Measurements from ENCODE around the gene ANKS1B. TPM values are rescaled to one million over a fixed set of nuclear protein-coding genes. Genes with fewer than 3 reads are reported as not detected.

Gene ANKS1B
- total and polyA plus RNA-seq, 4 donors, result 0.03 to 3.4 (median 0.53) TPM

DNA sequence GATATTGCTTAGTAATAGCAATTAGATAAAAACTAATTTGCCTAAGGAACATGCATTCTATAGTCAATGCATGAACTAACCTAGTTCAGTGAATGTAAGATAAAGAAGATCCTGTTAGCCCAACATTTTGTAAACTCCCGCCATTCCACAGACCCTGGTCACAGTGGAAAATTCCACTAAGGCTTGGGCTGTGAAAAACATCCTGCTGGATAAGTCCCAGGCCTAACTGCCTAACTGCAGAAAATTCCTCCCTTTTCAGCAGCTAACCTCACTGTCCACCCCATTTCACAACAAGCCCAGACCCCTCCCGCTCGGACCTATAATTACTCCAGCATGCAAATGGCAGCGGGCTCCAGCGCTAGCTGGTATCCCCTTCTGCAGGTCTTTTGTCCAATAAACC is 435.1 kb downstream of the ANKS1B start:
- H3K4me3 ChIP-seq (ENCODE audit: low read depth in 1 of 3, low read length in 3 of 3), result no peak overlapping the region
- DNase-seq (ENCODE audit: low spot score), result no peak
- H3K9ac ChIP-seq (ENCODE audit: low read depth in 1 of 2, low read length in 2 of 2), result no peak overlapping the region
- H3K36me3 ChIP-seq (ENCODE audit: control insufficient read depth in 4 of 4, insufficient read depth in 3 of 4, low read depth in 1 of 4, low read length in 3 of 4), result no peaks in the 10 kb centered on the region
- TF ChIP-seq TAF1 (conservative IDR thresholded peaks at IDR 0.05) (no peak), HNF4A (conservative IDR thresholded peaks at IDR 0.05) (no peak), RXRA (IDR thresholded peaks at IDR 0.05) (no peak), JUND (IDR thresholded peaks at IDR 0.05) (no peak), FOXA1 (IDR thresholded peaks at IDR 0.05) (no peak), EGR1 (IDR thresholded peaks at IDR 0.05; ENCODE audit: low read depth in 2 of 2) (no peak), HNF4G (IDR thresholded peaks at IDR 0.05) (no peak), NR2F2 (IDR thresholded peaks at IDR 0.05) (no peak), SP1 (IDR thresholded peaks at IDR 0.05) (no peak), RAD21 (IDR thresholded peaks at IDR 0.05) (no peak), GABPA (IDR thresholded peaks at IDR 0.05 in 1 of 2, conservative IDR thresholded peaks at IDR 0.05 in 1 of 2) (no peak), YY1 (IDR thresholded peaks at IDR 0.05) (no peak)
- TF ChIP-seq, protein P1, sequence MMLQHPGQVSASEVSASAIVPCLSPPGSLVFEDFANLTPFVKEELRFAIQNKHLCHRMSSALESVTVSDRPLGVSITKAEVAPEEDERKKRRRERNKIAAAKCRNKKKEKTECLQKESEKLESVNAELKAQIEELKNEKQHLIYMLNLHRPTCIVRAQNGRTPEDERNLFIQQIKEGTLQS (IDR thresholded peaks at IDR 0.05), result no peak
- TF ChIP-seq, protein P2, sequence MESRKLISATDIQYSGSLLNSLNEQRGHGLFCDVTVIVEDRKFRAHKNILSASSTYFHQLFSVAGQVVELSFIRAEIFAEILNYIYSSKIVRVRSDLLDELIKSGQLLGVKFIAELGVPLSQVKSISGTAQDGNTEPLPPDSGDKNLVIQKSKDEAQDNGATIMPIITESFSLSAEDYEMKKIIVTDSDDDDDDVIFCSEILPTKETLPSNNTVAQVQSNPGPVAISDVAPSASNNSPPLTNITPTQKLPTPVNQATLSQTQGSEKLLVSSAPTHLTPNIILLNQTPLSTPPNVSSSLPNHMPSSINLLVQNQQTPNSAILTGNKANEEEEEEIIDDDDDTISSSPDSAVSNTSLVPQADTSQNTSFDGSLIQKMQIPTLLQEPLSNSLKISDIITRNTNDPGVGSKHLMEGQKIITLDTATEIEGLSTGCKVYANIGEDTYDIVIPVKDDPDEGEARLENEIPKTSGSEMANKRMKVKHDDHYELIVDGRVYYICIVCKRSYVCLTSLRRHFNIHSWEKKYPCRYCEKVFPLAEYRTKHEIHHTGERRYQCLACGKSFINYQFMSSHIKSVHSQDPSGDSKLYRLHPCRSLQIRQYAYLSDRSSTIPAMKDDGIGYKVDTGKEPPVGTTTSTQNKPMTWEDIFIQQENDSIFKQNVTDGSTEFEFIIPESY (IDR thresholded peaks at IDR 0.05), result no peak
- TF ChIP-seq, protein P3, sequence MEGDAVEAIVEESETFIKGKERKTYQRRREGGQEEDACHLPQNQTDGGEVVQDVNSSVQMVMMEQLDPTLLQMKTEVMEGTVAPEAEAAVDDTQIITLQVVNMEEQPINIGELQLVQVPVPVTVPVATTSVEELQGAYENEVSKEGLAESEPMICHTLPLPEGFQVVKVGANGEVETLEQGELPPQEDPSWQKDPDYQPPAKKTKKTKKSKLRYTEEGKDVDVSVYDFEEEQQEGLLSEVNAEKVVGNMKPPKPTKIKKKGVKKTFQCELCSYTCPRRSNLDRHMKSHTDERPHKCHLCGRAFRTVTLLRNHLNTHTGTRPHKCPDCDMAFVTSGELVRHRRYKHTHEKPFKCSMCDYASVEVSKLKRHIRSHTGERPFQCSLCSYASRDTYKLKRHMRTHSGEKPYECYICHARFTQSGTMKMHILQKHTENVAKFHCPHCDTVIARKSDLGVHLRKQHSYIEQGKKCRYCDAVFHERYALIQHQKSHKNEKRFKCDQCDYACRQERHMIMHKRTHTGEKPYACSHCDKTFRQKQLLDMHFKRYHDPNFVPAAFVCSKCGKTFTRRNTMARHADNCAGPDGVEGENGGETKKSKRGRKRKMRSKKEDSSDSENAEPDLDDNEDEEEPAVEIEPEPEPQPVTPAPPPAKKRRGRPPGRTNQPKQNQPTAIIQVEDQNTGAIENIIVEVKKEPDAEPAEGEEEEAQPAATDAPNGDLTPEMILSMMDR (IDR thresholded peaks at IDR 0.05; ENCODE audit: low read depth, low read length, missing input control), result no peak
- TF ChIP-seq, protein P4, sequence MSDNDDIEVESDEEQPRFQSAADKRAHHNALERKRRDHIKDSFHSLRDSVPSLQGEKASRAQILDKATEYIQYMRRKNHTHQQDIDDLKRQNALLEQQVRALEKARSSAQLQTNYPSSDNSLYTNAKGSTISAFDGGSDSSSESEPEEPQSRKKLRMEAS (IDR thresholded peaks at IDR 0.05), result no peak
- H3K27ac ChIP-seq (ENCODE audit: low read depth in 1 of 2, low read length in 2 of 2), result no peak overlapping the region
- peaks cover 0 to 2% (median 0%) of the 10 kb centered on the region in 4 donors for H3K27me3 ChIP-seq (ENCODE audit: control insufficient read depth in 4 of 4, insufficient read depth in 4 of 4, low read length in 3 of 4)
- WGBS, result 86% methylated on average over 5 of the region's 5 CpGs
- H3K4me1 ChIP-seq (ENCODE audit: control insufficient read depth in 4 of 4, insufficient read depth in 4 of 4, low read length in 3 of 4), result no peaks in the 10 kb centered on the region
- no peaks in the 10 kb centered on the region for H3K9me3 ChIP-seq (ENCODE audit: control insufficient read depth in 4 of 4, low read length in 3 of 4)

DNA sequence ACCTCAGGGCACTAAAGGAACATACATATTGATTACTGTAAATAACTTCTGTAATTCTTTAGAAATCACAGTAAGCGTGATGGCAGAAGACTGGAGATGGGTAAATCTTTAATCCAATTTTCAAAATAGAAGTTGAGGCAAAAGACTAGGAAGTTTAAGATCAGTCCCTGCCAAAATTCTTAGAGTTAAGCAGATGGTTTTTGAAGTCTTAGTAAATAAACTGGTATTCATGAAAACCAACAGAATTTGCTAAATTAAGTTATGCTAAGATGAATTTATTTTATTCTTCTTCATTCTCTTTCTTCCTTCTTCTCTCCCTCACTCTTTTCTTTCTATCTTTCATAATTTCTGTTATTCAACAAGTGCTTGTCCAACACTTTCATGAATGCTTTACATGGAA is 435.5 kb downstream of the ANKS1B start:
- no peaks in the 10 kb centered on the region for H3K4me1 ChIP-seq (ENCODE audit: control insufficient read depth in 4 of 4, insufficient read depth in 4 of 4, low read length in 3 of 4)
- WGBS, result 82% methylated on average over 1 of the region's 1 CpG
- peaks cover 0 to 2% (median 0%) of the 10 kb centered on the region in 4 donors for H3K27me3 ChIP-seq (ENCODE audit: control insufficient read depth in 4 of 4, insufficient read depth in 4 of 4, low read length in 3 of 4)
- H3K4me3 ChIP-seq (ENCODE audit: low read depth in 1 of 3, low read length in 3 of 3), result no peak overlapping the region
- no peaks in the 10 kb centered on the region for H3K36me3 ChIP-seq (ENCODE audit: control insufficient read depth in 4 of 4, insufficient read depth in 3 of 4, low read depth in 1 of 4, low read length in 3 of 4)
- H3K27ac ChIP-seq (ENCODE audit: low read depth in 1 of 2, low read length in 2 of 2), result no peak overlapping the region
- no peak for DNase-seq (ENCODE audit: low spot score)
- no peak for TF ChIP-seq TAF1 (conservative IDR thresholded peaks at IDR 0.05)
- no peak for TF ChIP-seq SP1 (IDR thresholded peaks at IDR 0.05)
- TF ChIP-seq YY1 (IDR thresholded peaks at IDR 0.05), result no peak
- no peak for TF ChIP-seq RXRA (IDR thresholded peaks at IDR 0.05)
- no peak for TF ChIP-seq HNF4G (IDR thresholded peaks at IDR 0.05)
- TF ChIP-seq FOXA1 (IDR thresholded peaks at IDR 0.05), result no peak
- H3K9ac ChIP-seq (ENCODE audit: low read depth in 1 of 2, low read length in 2 of 2), result no peak overlapping the region
- no peaks in the 10 kb centered on the region for H3K9me3 ChIP-seq (ENCODE audit: control insufficient read depth in 4 of 4, low read length in 3 of 4)
